ENCODE results near the gene LUC7L3. TPM values are rescaled to one million over a fixed set of nuclear protein-coding genes. Genes with fewer than 3 reads are reported as not detected.
A peak's percentile ranks its signal among the peaks of the same experiment; 100 is the strongest.

The LUC7L3 gene
- total and polyA plus RNA-seq, 9 donors = 76.3 to 302 (median 257) TPM

- DNase-seq = no peak
- H3K4me1 ChIP-seq (ENCODE audit: control insufficient read depth, insufficient read depth, low read length) = peaks cover 20% of the 10 kb centered on the region
- 13% methylated on average over 2 of the region's 6 CpGs for WGBS (ENCODE audit: insufficient coverage)
- H3K36me3 ChIP-seq (ENCODE audit: control insufficient read depth, insufficient read depth, low read length) = peaks cover 39% of the 10 kb centered on the region
- no peak overlapping the region for H3K27ac ChIP-seq (ENCODE audit: low read length)
- H3K27me3 ChIP-seq (ENCODE audit: control insufficient read depth, insufficient read depth, low read length) = no peaks in the 10 kb centered on the region
- H3K4me3 ChIP-seq (ENCODE audit: low read length) = no peak overlapping the region
- H3K9me3 ChIP-seq (replicated peaks; ENCODE audit: control insufficient read depth, low read depth, low read length) = no peaks in the 10 kb centered on the region
These were observed 27.6 kb upstream of the LUC7L3 start for GRCh38 chr17:50691550-50692447.

- Histone ChIP-seq H3K9me3 (replicated peaks; ENCODE audit: control insufficient read depth, low read depth, low read length) (no peaks in the 10 kb centered on the region), H3K36me3 (ENCODE audit: control insufficient read depth, insufficient read depth, low read length) (peaks cover 45% of the 10 kb centered on the region), H3K27ac (ENCODE audit: low read length) (no peak overlapping the region), H3K4me1 (ENCODE audit: control insufficient read depth, insufficient read depth, low read length) (peaks cover 13% of the 10 kb centered on the region), H3K27me3 (ENCODE audit: control insufficient read depth, insufficient read depth, low read length) (no peaks in the 10 kb centered on the region), H3K4me3 (ENCODE audit: low read length) (no peak overlapping the region)
- no peak for DNase-seq
- 56% methylated on average over 4 of the region's 6 CpGs for WGBS (ENCODE audit: insufficient coverage)
These were observed 26.9 kb upstream of the LUC7L3 start for GRCh38 chr17:50692448-50693035.

- Histone ChIP-seq H3K27ac (ENCODE audit: low read length) (no peak overlapping the region), H3K27me3 (ENCODE audit: control insufficient read depth, insufficient read depth, low read length) (no peaks in the 10 kb centered on the region), H3K4me3 (ENCODE audit: low read length) (no peak overlapping the region), H3K36me3 (ENCODE audit: control insufficient read depth, insufficient read depth, low read length) (peaks cover 50% of the 10 kb centered on the region), H3K4me1 (ENCODE audit: control insufficient read depth, insufficient read depth, low read length) (peaks cover 12% of the 10 kb centered on the region), H3K9me3 (replicated peaks; ENCODE audit: control insufficient read depth, low read depth, low read length) (no peaks in the 10 kb centered on the region)
- WGBS (ENCODE audit: insufficient coverage) = 40% methylated on average over 1 of the region's 5 CpGs
- no peak for DNase-seq
These were observed 26.2 kb upstream of the LUC7L3 start for GRCh38 chr17:50693036-50693682.

- Histone ChIP-seq H3K36me3 (ENCODE audit: control insufficient read depth, insufficient read depth, low read length) (peaks cover 64% of the 10 kb centered on the region), H3K27ac (ENCODE audit: low read length) (no peak overlapping the region)
- DNase-seq = no peak
These were observed 23.0 kb upstream of the LUC7L3 start for GRCh38 chr17:50696365-50696879.

GRCh38 chr17:50697062-50697461 is 22.3 kb upstream of the LUC7L3 start:
- no peak for DNase-seq
- no peaks in the 10 kb centered on the region for H3K9me3 ChIP-seq (replicated peaks; ENCODE audit: control insufficient read depth, low read depth, low read length)
- no peak overlapping the region for H3K27ac ChIP-seq (ENCODE audit: low read length)
- H3K4me3 ChIP-seq (ENCODE audit: low read length) = no peak overlapping the region
- H3K27me3 ChIP-seq (ENCODE audit: control insufficient read depth, insufficient read depth, low read length) = no peaks in the 10 kb centered on the region
- WGBS (ENCODE audit: insufficient coverage) = 93% methylated on average over 2 of the region's 3 CpGs
- no peaks in the 10 kb centered on the region for H3K4me1 ChIP-seq (ENCODE audit: control insufficient read depth, insufficient read depth, low read length)
- H3K36me3 ChIP-seq (ENCODE audit: control insufficient read depth, insufficient read depth, low read length) = peaks cover 57% of the 10 kb centered on the region

More at GRCh38 chr17:50696365-50696879, 23.0 kb upstream of the LUC7L3 start:
- 78% methylated on average over 1 of the region's 3 CpGs for WGBS (ENCODE audit: insufficient coverage)
- H3K9me3 ChIP-seq (replicated peaks; ENCODE audit: control insufficient read depth, low read depth, low read length) = no peaks in the 10 kb centered on the region
- H3K27me3 ChIP-seq (ENCODE audit: control insufficient read depth, insufficient read depth, low read length) = no peaks in the 10 kb centered on the region
- H3K4me3 ChIP-seq (ENCODE audit: low read length) = no peak overlapping the region
- H3K4me1 ChIP-seq (ENCODE audit: control insufficient read depth, insufficient read depth, low read length) = no peaks in the 10 kb centered on the region

GRCh38 chr17:50697663-50698272 is 21.6 kb upstream of the LUC7L3 start:
- WGBS (ENCODE audit: insufficient coverage) = no CpG with 5 or more reads among the region's 3 CpGs
- Histone ChIP-seq H3K36me3 (ENCODE audit: control insufficient read depth, insufficient read depth, low read length) (peaks cover 52% of the 10 kb centered on the region), H3K4me3 (ENCODE audit: low read length) (no peak overlapping the region), H3K9me3 (replicated peaks; ENCODE audit: control insufficient read depth, low read depth, low read length) (no peaks in the 10 kb centered on the region), H3K27me3 (ENCODE audit: control insufficient read depth, insufficient read depth, low read length) (no peaks in the 10 kb centered on the region), H3K27ac (ENCODE audit: low read length) (no peak overlapping the region), H3K4me1 (ENCODE audit: control insufficient read depth, insufficient read depth, low read length) (no peaks in the 10 kb centered on the region)
- DNase-seq = no peak

- Histone ChIP-seq H3K9me3 (replicated peaks; ENCODE audit: control insufficient read depth, low read depth, low read length) (no peaks in the 10 kb centered on the region), H3K27ac (ENCODE audit: low read length) (no peak overlapping the region), H3K4me1 (ENCODE audit: control insufficient read depth, insufficient read depth, low read length) (peaks cover 2% of the 10 kb centered on the region), H3K4me3 (ENCODE audit: low read length) (no peak overlapping the region), H3K27me3 (ENCODE audit: control insufficient read depth, insufficient read depth, low read length) (no peaks in the 10 kb centered on the region), H3K36me3 (ENCODE audit: control insufficient read depth, insufficient read depth, low read length) (peaks cover 53% of the 10 kb centered on the region)
- WGBS (ENCODE audit: insufficient coverage) = 51% methylated on average over 6 of the region's 7 CpGs
- no peak for DNase-seq
These were observed 20.0 kb upstream of the LUC7L3 start for GRCh38 chr17:50699410-50699809.

GRCh38 chr17:50703162-50703561 is 16.2 kb upstream of the LUC7L3 start:
- Histone ChIP-seq H3K4me1 (ENCODE audit: control insufficient read depth, insufficient read depth, low read length) (peaks cover 14% of the 10 kb centered on the region), H3K36me3 (ENCODE audit: control insufficient read depth, insufficient read depth, low read length) (peaks cover 42% of the 10 kb centered on the region), H3K4me3 (ENCODE audit: low read length) (no peak overlapping the region), H3K27ac (ENCODE audit: low read length) (no peak overlapping the region), H3K27me3 (ENCODE audit: control insufficient read depth, insufficient read depth, low read length) (no peaks in the 10 kb centered on the region), H3K9me3 (replicated peaks; ENCODE audit: control insufficient read depth, low read depth, low read length) (no peaks in the 10 kb centered on the region)
- no peak for DNase-seq
- 100% methylated on average over 1 of the region's 3 CpGs for WGBS (ENCODE audit: insufficient coverage)

GRCh38 chr17:50707289-50708049 is 11.9 kb upstream of the LUC7L3 start, which contains the start of gene ANKRD40:
Gene ANKRD40 (minus strand): TSS chr17:50707914. CDS start chr17:50707654, 260 bp downstream.
- DNase-seq = peak; percentile 98
- Histone ChIP-seq H3K4me3 (ENCODE audit: low read length) (peak within 1 kb of the TSS; percentile 75), H3K27me3 (ENCODE audit: control insufficient read depth, insufficient read depth, low read length) (no peaks in the 10 kb centered on the region), H3K27ac (ENCODE audit: low read length) (peak within 1 kb of the TSS; percentile 99), H3K36me3 (ENCODE audit: control insufficient read depth, insufficient read depth, low read length) (peaks cover 27% of the 10 kb centered on the region), H3K9me3 (replicated peaks; ENCODE audit: control insufficient read depth, low read depth, low read length) (no peaks in the 10 kb centered on the region), H3K4me1 (ENCODE audit: control insufficient read depth, insufficient read depth, low read length) (peaks cover 26% of the 10 kb centered on the region)
- under 1% methylated on average over 62 of the region's 74 CpGs for WGBS (ENCODE audit: insufficient coverage)
